RWPE1 (cell line): Measurements from ENCODE around the gene JUNB.
A peak's percentile ranks its signal among the peaks of the same experiment; 100 is the strongest.

Experiments used
- CTCF ChIA-PET: fragments of 350-600 bp; sonication (Branson Sonifier 250); formaldehyde crosslinking; extraction: SDS; loops from one replicate; lab custom pipeline; 2021; lab: Yijun Ruan, JAX
- POLR2A ChIA-PET: fragments of 400-600 bp; formaldehyde crosslinking; extraction: SDS; loops from one replicate; lab custom pipeline; 2020; ENCODE audit warnings: antibody characterized with exemption; ENCODE audit not compliant: low non-redundant PET; lab: Yijun Ruan, JAX
- DNase-seq: peaks from one replicate; pipeline ENCODE4 v3.0.0; 2012; ENCODE audit warnings: low spot score
- H3K27ac ChIP-seq: fragments of 450-650 bp; 2 replicates; pipeline ENCODE4 v1.5.1; 2017
- CTCF ChIP-seq: fragments of 450-650 bp; conservative IDR thresholded peaks from 2 replicates; pipeline ENCODE4 v1.5.1; 2017; ENCODE audit warnings: low read depth, mild to moderate bottlenecking

Gene JUNB

GRCh38 chr19:12828494-12828893, 37.2 kb downstream of the JUNB start:
- no peak for TF ChIP-seq CTCF
- ChIA-PET CTCF (interaction anchor here (0.6 kb wide), 1 partner anchor 20 kb away, joined by 6 read pairs; no protein-coding TSS in a partner anchor), POLR2A (no interaction called here)
- peak overlapping the region; percentile 48 for H3K27ac ChIP-seq
- DNase-seq: no peak

- DNase-seq: no peak
- no peak for TF ChIP-seq CTCF
- POLR2A ChIA-PET: no interaction called here
- no peak overlapping the region for H3K27ac ChIP-seq
- CTCF ChIA-PET: interaction anchor here (1.1 kb wide), 1 partner anchor 55 kb away, joined by 3 read pairs; no protein-coding TSS in a partner anchor
These were observed 42.1 kb downstream of the JUNB start for GRCh38 chr19:12833418-12833737.

- peak; percentile 50 for DNase-seq
- CTCF ChIA-PET: interaction anchor here (0.8 to 1.1 kb wide), 2 partner anchors 55 to 238 kb away, joined by 3 to 5 read pairs; no protein-coding TSS in a partner anchor
- no peak overlapping the region for H3K27ac ChIP-seq
- no peak for TF ChIP-seq CTCF
- POLR2A ChIA-PET: no interaction called here
These were observed 42.7 kb downstream of the JUNB start for GRCh38 chr19:12833738-12834565.

GRCh38 chr19:12834566-12834943, 43.3 kb downstream of the JUNB start, which contains the start of gene RTBDN:
Gene RTBDN (minus strand): TSS chr19:12834579. CDS start chr19:12829979, 4,600 bp downstream.
- TF ChIP-seq CTCF: no peak
- CTCF ChIA-PET: interaction anchor here (0.8 to 1.1 kb wide), 2 partner anchors 56 to 237 kb away, joined by 3 to 5 read pairs; no protein-coding TSS in a partner anchor
- POLR2A ChIA-PET: no interaction called here
- DNase-seq: no peak
- no peak within 1 kb of the TSS for H3K27ac ChIP-seq

GRCh38 chr19:12834976-12835757, 43.9 kb downstream of the JUNB start:
- DNase-seq: no peak
- ChIA-PET CTCF (no interaction called here), POLR2A (no interaction called here)
- no peak for TF ChIP-seq CTCF
- H3K27ac ChIP-seq: no peak overlapping the region

- no peak overlapping the region for H3K27ac ChIP-seq
- CTCF ChIA-PET: interaction anchor here (1.4 kb wide), 1 partner anchor 11 kb away, joined by 11 read pairs; no protein-coding TSS in a partner anchor
These were observed 45.2 kb downstream of the JUNB start for GRCh38 chr19:12836529-12836863.

More at GRCh38 chr19:12836529-12836863, 45.2 kb downstream of the JUNB start:
- TF ChIP-seq CTCF: no peak
- POLR2A ChIA-PET: no interaction called here
- DNase-seq: no peak
